GM12878 (cell line): ENCODE results near the gene SIM1.

Experiments
- ASH2L ChIP-seq: fragments of 300-600, 200-600 bp; sonication (generic); IDR thresholded peaks from 2 replicates; pipeline ENCODE4 v1.6.1; 2017; ENCODE audit warnings: low read depth, mild to moderate bottlenecking, borderline replicate concordance
- ATF2 ChIP-seq: IDR thresholded peaks from 2 replicates; pipeline ENCODE4 v1.6.1; 2012; ENCODE audit warnings: low read length, inconsistent platforms
- BACH1 ChIP-seq: fragments of 450-650 bp; IDR thresholded peaks from 2 replicates; pipeline ENCODE4 v1.6.1; 2017; ENCODE audit warnings: mild to moderate bottlenecking, borderline replicate concordance
- CHD1 ChIP-seq: IDR thresholded peaks from 2 replicates; pipeline ENCODE4 v1.6.1; 2012; ENCODE audit warnings: low read depth, low read length, improper control_type of control experiment
- CHD2 ChIP-seq: IDR thresholded peaks from 2 replicates; pipeline ENCODE4 v1.6.1; 2011; ENCODE audit warnings: low read depth, low read length, improper control_type of control experiment, borderline replicate concordance
- KDM1A ChIP-seq: fragments of 200-600 bp; sonication (generic); IDR thresholded peaks from 2 replicates; pipeline ENCODE4 v1.6.1; 2016; ENCODE audit warnings: borderline replicate concordance
- STAT1 ChIP-seq: fragments of 450-650 bp; conservative IDR thresholded peaks from 2 replicates; pipeline ENCODE4 v1.6.1; 2014; ENCODE audit warnings: antibody characterized with exemption, mild to moderate bottlenecking
- TCF7 ChIP-seq: IDR thresholded peaks from 2 replicates; pipeline ENCODE4 v1.6.1; 2014; ENCODE audit warnings: antibody characterized with exemption, borderline replicate concordance
- ZNF384 ChIP-seq: IDR thresholded peaks from 2 replicates; pipeline ENCODE4 v1.6.1; 2012; ENCODE audit warnings: low read depth, mild to moderate bottlenecking, low read length, improper control_type of control experiment, borderline replicate concordance
- TF ChIP-seq, protein P1 (sequence below), 3 experiments: IDR thresholded peaks in 2 of 3; conservative IDR thresholded peaks in 1 of 3; 2 replicates each; pipeline ENCODE4 v1.5.1; 2011; ENCODE audit warnings: low read depth in 3 of 3, low read length in 3 of 3, mild to moderate bottlenecking in 3 of 3, control low read depth in 2 of 3, moderate library complexity in 2 of 3, inconsistent platforms in 1 of 3, mixed read lengths in 1 of 3; ENCODE audit not compliant: control insufficient read depth in 2 of 3, insufficient read depth in 1 of 3; ENCODE audit errors: extremely low read depth in 1 of 3
- TF ChIP-seq, protein P2 (sequence below): fragments of 450-650 bp; IDR thresholded peaks from 2 replicates; pipeline ENCODE4 v1.6.1; 2016; ENCODE audit warnings: mild to moderate bottlenecking

DNA sequence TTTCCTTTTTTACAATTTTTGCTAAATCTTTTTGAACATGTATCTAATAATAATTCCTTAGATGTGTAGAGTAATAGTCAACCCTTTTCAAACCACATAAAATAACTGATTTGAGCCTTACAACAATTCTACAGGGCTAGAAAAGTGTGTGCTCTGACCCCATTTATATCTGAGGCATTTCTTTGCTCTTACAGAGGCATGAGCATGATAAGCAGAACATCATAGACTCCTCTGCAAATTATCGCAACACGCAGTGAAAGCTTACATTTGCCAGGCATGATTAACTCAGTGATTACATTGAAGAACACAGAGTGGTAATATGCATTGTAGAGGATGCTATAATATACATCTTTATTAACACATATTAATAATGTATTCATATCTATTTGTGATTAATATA lies 120.4 kb downstream of the SIM1 start:
- TF ChIP-seq BACH1 (no peak), CHD2 (no peak), ZNF384 (no peak), CHD1 (no peak), TCF7 (no peak), ATF2 (no peak), ASH2L (no peak), KDM1A (no peak), STAT1 (no peak)
- TF ChIP-seq, protein P1, sequence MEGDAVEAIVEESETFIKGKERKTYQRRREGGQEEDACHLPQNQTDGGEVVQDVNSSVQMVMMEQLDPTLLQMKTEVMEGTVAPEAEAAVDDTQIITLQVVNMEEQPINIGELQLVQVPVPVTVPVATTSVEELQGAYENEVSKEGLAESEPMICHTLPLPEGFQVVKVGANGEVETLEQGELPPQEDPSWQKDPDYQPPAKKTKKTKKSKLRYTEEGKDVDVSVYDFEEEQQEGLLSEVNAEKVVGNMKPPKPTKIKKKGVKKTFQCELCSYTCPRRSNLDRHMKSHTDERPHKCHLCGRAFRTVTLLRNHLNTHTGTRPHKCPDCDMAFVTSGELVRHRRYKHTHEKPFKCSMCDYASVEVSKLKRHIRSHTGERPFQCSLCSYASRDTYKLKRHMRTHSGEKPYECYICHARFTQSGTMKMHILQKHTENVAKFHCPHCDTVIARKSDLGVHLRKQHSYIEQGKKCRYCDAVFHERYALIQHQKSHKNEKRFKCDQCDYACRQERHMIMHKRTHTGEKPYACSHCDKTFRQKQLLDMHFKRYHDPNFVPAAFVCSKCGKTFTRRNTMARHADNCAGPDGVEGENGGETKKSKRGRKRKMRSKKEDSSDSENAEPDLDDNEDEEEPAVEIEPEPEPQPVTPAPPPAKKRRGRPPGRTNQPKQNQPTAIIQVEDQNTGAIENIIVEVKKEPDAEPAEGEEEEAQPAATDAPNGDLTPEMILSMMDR (IDR thresholded peaks at IDR 0.05 in 2 of 3, conservative IDR thresholded peaks at IDR 0.05 in 1 of 3; ENCODE audit: control insufficient read depth in 2 of 3, extremely low read depth in 1 of 3, insufficient read depth in 1 of 3, low read depth in 3 of 3, low read length in 3 of 3) = no peak
- TF ChIP-seq, protein P2, sequence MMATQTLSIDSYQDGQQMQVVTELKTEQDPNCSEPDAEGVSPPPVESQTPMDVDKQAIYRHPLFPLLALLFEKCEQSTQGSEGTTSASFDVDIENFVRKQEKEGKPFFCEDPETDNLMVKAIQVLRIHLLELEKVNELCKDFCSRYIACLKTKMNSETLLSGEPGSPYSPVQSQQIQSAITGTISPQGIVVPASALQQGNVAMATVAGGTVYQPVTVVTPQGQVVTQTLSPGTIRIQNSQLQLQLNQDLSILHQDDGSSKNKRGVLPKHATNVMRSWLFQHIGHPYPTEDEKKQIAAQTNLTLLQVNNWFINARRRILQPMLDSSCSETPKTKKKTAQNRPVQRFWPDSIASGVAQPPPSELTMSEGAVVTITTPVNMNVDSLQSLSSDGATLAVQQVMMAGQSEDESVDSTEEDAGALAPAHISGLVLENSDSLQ = no peak
